Trophoblast cell (in vitro differentiated cells and primary cell): ENCODE measurements around the gene IGF2BP1.
A peak's percentile ranks its signal among the peaks of the same experiment; 100 is the strongest.

ENCODE experiments used
- DNase-seq, 2 donors: peaks; one replicate each; pipeline ENCODE4 v3.0.0-alpha.2; 2016
- H2AFZ ChIP-seq: 2 replicates; pipeline ENCODE4 v1.6.1; 2013; ENCODE audit warnings: low read length, moderate library complexity, mild to moderate bottlenecking; ENCODE audit not compliant: insufficient read depth, poor library complexity
- H2AK5ac ChIP-seq: 2 replicates; pipeline ENCODE4 v1.6.1; 2013; ENCODE audit warnings: mild to moderate bottlenecking, low read length
- H2BK120ac ChIP-seq: 2 replicates; pipeline ENCODE4 v1.6.1; 2013; ENCODE audit warnings: low read length, mild to moderate bottlenecking, moderate library complexity; ENCODE audit not compliant: insufficient read depth, poor library complexity
- H2BK12ac ChIP-seq: 2 replicates; pipeline ENCODE4 v1.6.1; 2013; ENCODE audit warnings: mild to moderate bottlenecking, low read length, moderate library complexity
- H2BK5ac ChIP-seq: 2 replicates; pipeline ENCODE4 v1.6.1; 2013; ENCODE audit warnings: low read length, low read depth, moderate library complexity, mild to moderate bottlenecking; ENCODE audit not compliant: poor library complexity
- H3K14ac ChIP-seq: 2 replicates; pipeline ENCODE4 v1.6.1; 2013; ENCODE audit warnings: mild to moderate bottlenecking, low read length
- H3K18ac ChIP-seq: 2 replicates; pipeline ENCODE4 v1.6.1; 2013; ENCODE audit warnings: mild to moderate bottlenecking, low read length
- H3K23ac ChIP-seq: 2 replicates; pipeline ENCODE4 v1.6.1; 2013; ENCODE audit warnings: low read length
- H3K27ac ChIP-seq: 2 replicates; pipeline ENCODE4 v1.5.1; 2013; ENCODE audit warnings: low read depth, mild to moderate bottlenecking, inconsistent platforms, low read length, moderate library complexity
- H3K27me3 ChIP-seq: 2 replicates; pipeline ENCODE4 v1.6.1; 2013; ENCODE audit warnings: inconsistent platforms, mild to moderate bottlenecking, low read length, moderate library complexity; ENCODE audit not compliant: insufficient read depth
- H3K36me3 ChIP-seq, 2 experiments: 1 replicate in 1 of 2; 2 replicates in 1 of 2; pipeline ENCODE4 v1.6.1; 2013; ENCODE audit warnings: low read length in 2 of 2, mild to moderate bottlenecking in 2 of 2, moderate library complexity in 1 of 2; ENCODE audit not compliant: insufficient read depth in 2 of 2, control insufficient read depth in 1 of 2
- H3K4ac ChIP-seq: 2 replicates; pipeline ENCODE4 v1.6.1; 2013; ENCODE audit warnings: low read depth, mild to moderate bottlenecking, low read length, moderate library complexity
- H3K4me1 ChIP-seq, 2 experiments: 1 replicate in 1 of 2; 2 replicates in 1 of 2; pipeline ENCODE4 v1.6.1; 2013; ENCODE audit warnings: low read length in 2 of 2, mild to moderate bottlenecking in 2 of 2, moderate library complexity in 1 of 2; ENCODE audit not compliant: insufficient read depth in 2 of 2, control insufficient read depth in 1 of 2
- H3K4me2 ChIP-seq: 2 replicates; pipeline ENCODE4 v1.6.1; 2013; ENCODE audit warnings: inconsistent platforms, mild to moderate bottlenecking, low read length, moderate library complexity
- H3K4me3 ChIP-seq: 2 replicates; pipeline ENCODE4 v1.5.1; 2013; ENCODE audit warnings: mild to moderate bottlenecking, low read depth, low read length, inconsistent platforms
- H3K79me1 ChIP-seq: one replicate; pipeline ENCODE4 v1.6.1; 2013; ENCODE audit warnings: low read length
- H3K79me2 ChIP-seq: 2 replicates; pipeline ENCODE4 v1.6.1; 2013; ENCODE audit warnings: low read length, mild to moderate bottlenecking; ENCODE audit not compliant: control insufficient read depth, insufficient read depth, poor library complexity
- H3K9ac ChIP-seq: 2 replicates; pipeline ENCODE4 v1.6.1; 2013; ENCODE audit warnings: mild to moderate bottlenecking, low read length
- H3K9me3 ChIP-seq: 2 replicates; pipeline ENCODE4 v1.6.1; 2013; ENCODE audit warnings: low read depth, mild to moderate bottlenecking, control low read depth, inconsistent platforms, low read length; ENCODE audit not compliant: insufficient read depth
- H4K12ac ChIP-seq: 2 replicates; pipeline ENCODE4 v1.6.1; 2013; ENCODE audit warnings: low read depth, mild to moderate bottlenecking, low read length, moderate library complexity
- H4K8ac ChIP-seq: 2 replicates; pipeline ENCODE4 v1.6.1; 2013; ENCODE audit warnings: low read depth, mild to moderate bottlenecking, low read length, moderate library complexity
- H4K91ac ChIP-seq: one replicate; pipeline ENCODE4 v1.6.1; 2013; ENCODE audit warnings: low read depth, mild to moderate bottlenecking, low read length, moderate library complexity
- WGBS: extraction: QIAGEN DNeasy Blood & Tissue Kit; methylation state at CpG from one replicate; pipeline ENCODE4 v1.1.7; 2013; ENCODE audit warnings: missing lambda C conversion rate; ENCODE audit not compliant: insufficient read length, insufficient coverage; ENCODE audit errors: extremely low coverage; 5-methylcytosine and 5-hydroxymethylcytosine counted together

IGF2BP1 gene

GRCh38 chr17:49029801-49030200, 32.6 kb downstream of the IGF2BP1 start:
- no peak overlapping the region for H3K4ac ChIP-seq
- no peak overlapping the region for H3K9ac ChIP-seq
- DNase-seq, result no peak
- no peak overlapping the region for H3K4me2 ChIP-seq
- no peak overlapping the region for H2AFZ ChIP-seq
- H3K27ac ChIP-seq, result no peak overlapping the region
- no peaks in the 10 kb centered on the region for H3K79me1 ChIP-seq
- H3K27me3 ChIP-seq, result no peaks in the 10 kb centered on the region
- H2BK120ac ChIP-seq, result no peak overlapping the region
- no peak overlapping the region for H4K12ac ChIP-seq
- peaks cover 54 to 63% of the 10 kb centered on the region in 2 experiments for H3K36me3 ChIP-seq
- WGBS, result no CpG with 5 or more reads among the region's 3 CpGs
- no peak overlapping the region for H4K91ac ChIP-seq
- no peak overlapping the region for H2BK12ac ChIP-seq
- no peak overlapping the region for H2BK5ac ChIP-seq
- H3K14ac ChIP-seq, result no peak overlapping the region
- H2AK5ac ChIP-seq, result no peak overlapping the region
- no peak overlapping the region for H3K4me3 ChIP-seq
- no peaks in the 10 kb centered on the region for H3K9me3 ChIP-seq
- no peak overlapping the region for H3K23ac ChIP-seq
- no peak overlapping the region for H3K18ac ChIP-seq
- no peaks in the 10 kb centered on the region for H3K4me1 ChIP-seq
- H3K79me2 ChIP-seq, result peaks cover 1% of the 10 kb centered on the region
- no peak overlapping the region for H4K8ac ChIP-seq

GRCh38 chr17:49031965-49032928, 35.1 kb downstream of the IGF2BP1 start:
- H3K4me2 ChIP-seq, result no peak overlapping the region
- H3K27me3 ChIP-seq, result no peaks in the 10 kb centered on the region
- H3K14ac ChIP-seq, result no peak overlapping the region
- no peak overlapping the region for H2BK120ac ChIP-seq
- no peaks in the 10 kb centered on the region for H3K9me3 ChIP-seq
- no peak overlapping the region for H3K18ac ChIP-seq
- H3K23ac ChIP-seq, result no peak overlapping the region
- WGBS, result 100% methylated on average over 1 of the region's 11 CpGs
- H3K36me3 ChIP-seq, result peaks cover 54 to 61% of the 10 kb centered on the region in 2 experiments
- peaks cover 0 to 3% of the 10 kb centered on the region in 2 experiments for H3K4me1 ChIP-seq
- H3K79me1 ChIP-seq, result no peaks in the 10 kb centered on the region
- H4K12ac ChIP-seq, result no peak overlapping the region
- peaks cover 3% of the 10 kb centered on the region for H3K79me2 ChIP-seq
- no peak overlapping the region for H2BK12ac ChIP-seq
- H3K4me3 ChIP-seq, result no peak overlapping the region
- DNase-seq, result peak; percentile 31 to 84
- no peak overlapping the region for H3K4ac ChIP-seq
- no peak overlapping the region for H3K9ac ChIP-seq
- H4K8ac ChIP-seq, result no peak overlapping the region
- H2BK5ac ChIP-seq, result no peak overlapping the region
- H3K27ac ChIP-seq, result no peak overlapping the region
- H4K91ac ChIP-seq, result no peak overlapping the region
- H2AK5ac ChIP-seq, result no peak overlapping the region
- H2AFZ ChIP-seq, result no peak overlapping the region

- Histone ChIP-seq H3K36me3 (peaks cover 59 to 68% of the 10 kb centered on the region in 2 experiments), H3K4me2 (no peak overlapping the region), H3K79me2 (peaks cover 2% of the 10 kb centered on the region), H3K23ac (no peak overlapping the region), H2AFZ (no peak overlapping the region), H3K9ac (no peak overlapping the region), H2BK12ac (no peak overlapping the region), H4K8ac (peak overlapping the region; percentile 25), H2BK5ac (no peak overlapping the region), H3K14ac (no peak overlapping the region), H3K4ac (no peak overlapping the region), H2AK5ac (no peak overlapping the region), H3K79me1 (no peaks in the 10 kb centered on the region), H2BK120ac (no peak overlapping the region), H3K4me1 (peaks cover 0 to 3% of the 10 kb centered on the region in 2 experiments), H4K12ac (no peak overlapping the region), H3K27me3 (no peaks in the 10 kb centered on the region), H3K4me3 (no peak overlapping the region), H3K27ac (no peak overlapping the region), H4K91ac (no peak overlapping the region), H3K9me3 (no peaks in the 10 kb centered on the region), H3K18ac (no peak overlapping the region)
- DNase-seq, result peak; percentile 50 to 68
- no CpG with 5 or more reads among the region's 42 CpGs for WGBS
Measured at GRCh38 chr17:49035470-49036269, 38.5 kb downstream of the IGF2BP1 start.

GRCh38 chr17:49036270-49036626, 39.1 kb downstream of the IGF2BP1 start:
- Histone ChIP-seq H3K18ac (no peak overlapping the region), H2AK5ac (no peak overlapping the region), H3K4me1 (peaks cover 0 to 3% of the 10 kb centered on the region in 2 experiments), H3K23ac (no peak overlapping the region), H3K4ac (no peak overlapping the region), H3K4me2 (no peak overlapping the region), H4K12ac (no peak overlapping the region), H4K8ac (no peak overlapping the region), H3K79me1 (no peaks in the 10 kb centered on the region), H2BK120ac (no peak overlapping the region), H3K9ac (no peak overlapping the region), H3K79me2 (peaks cover 2% of the 10 kb centered on the region), H3K36me3 (peaks cover 63 to 68% of the 10 kb centered on the region in 2 experiments), H3K14ac (no peak overlapping the region), H4K91ac (no peak overlapping the region), H3K4me3 (no peak overlapping the region), H2BK5ac (no peak overlapping the region), H3K9me3 (no peaks in the 10 kb centered on the region), H3K27ac (no peak overlapping the region), H3K27me3 (no peaks in the 10 kb centered on the region), H2BK12ac (no peak overlapping the region), H2AFZ (no peak overlapping the region)
- WGBS, result 100% methylated on average over 2 of the region's 13 CpGs
- no peak for DNase-seq
